Measurements from ENCODE around the gene ATF2.

Gene ATF2

DNA sequence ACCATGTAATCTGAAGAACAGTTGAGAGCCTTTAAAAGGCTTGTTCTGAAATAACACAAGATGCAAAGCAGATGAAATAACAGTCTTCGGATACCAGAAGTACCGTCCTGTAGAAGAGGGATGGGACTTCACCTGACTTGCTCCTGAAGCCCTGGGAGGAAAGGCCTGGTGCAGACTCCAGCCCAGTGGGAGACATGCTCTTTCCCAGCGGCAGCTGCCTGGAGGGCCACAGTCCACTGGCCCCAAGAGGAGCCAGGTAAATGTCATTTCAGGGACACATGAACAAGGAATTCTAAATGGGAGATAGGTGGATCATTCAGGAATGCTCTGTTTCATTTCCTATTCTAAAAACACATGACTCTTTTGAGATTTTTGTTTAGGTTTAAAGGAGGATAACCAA, 140.2 kb downstream of the ATF2 start:
- DNase-seq (ENCODE audit: extremely low read depth, low read depth): no peak
- TF ChIP-seq, protein P1, sequence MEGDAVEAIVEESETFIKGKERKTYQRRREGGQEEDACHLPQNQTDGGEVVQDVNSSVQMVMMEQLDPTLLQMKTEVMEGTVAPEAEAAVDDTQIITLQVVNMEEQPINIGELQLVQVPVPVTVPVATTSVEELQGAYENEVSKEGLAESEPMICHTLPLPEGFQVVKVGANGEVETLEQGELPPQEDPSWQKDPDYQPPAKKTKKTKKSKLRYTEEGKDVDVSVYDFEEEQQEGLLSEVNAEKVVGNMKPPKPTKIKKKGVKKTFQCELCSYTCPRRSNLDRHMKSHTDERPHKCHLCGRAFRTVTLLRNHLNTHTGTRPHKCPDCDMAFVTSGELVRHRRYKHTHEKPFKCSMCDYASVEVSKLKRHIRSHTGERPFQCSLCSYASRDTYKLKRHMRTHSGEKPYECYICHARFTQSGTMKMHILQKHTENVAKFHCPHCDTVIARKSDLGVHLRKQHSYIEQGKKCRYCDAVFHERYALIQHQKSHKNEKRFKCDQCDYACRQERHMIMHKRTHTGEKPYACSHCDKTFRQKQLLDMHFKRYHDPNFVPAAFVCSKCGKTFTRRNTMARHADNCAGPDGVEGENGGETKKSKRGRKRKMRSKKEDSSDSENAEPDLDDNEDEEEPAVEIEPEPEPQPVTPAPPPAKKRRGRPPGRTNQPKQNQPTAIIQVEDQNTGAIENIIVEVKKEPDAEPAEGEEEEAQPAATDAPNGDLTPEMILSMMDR (IDR thresholded peaks at IDR 0.05; ENCODE audit: low read depth, low read length): no peak

DNA sequence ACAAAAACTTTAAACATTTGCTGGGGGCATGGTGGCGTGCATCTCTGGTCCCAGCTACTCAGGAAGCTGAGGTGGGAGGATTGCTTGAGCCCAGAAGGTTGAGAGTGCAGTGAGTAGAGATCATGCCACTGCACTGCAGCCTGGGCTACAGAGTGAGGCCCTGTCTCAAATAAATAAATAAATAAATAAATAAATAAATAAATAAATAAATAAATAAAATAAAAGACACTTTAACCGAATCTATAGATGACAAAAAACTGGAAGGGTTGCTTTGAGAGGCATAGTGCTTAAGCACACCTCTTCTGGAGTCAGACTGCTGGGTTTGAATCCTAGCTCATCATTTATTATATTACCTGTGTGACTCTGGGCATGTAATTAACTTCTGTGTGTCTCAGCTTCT, 141.6 kb downstream of the ATF2 start:
- TF ChIP-seq, protein P1 (IDR thresholded peaks at IDR 0.05; ENCODE audit: low read depth, low read length): no peak
- no peak for DNase-seq (ENCODE audit: extremely low read depth, low read depth)

DNA sequence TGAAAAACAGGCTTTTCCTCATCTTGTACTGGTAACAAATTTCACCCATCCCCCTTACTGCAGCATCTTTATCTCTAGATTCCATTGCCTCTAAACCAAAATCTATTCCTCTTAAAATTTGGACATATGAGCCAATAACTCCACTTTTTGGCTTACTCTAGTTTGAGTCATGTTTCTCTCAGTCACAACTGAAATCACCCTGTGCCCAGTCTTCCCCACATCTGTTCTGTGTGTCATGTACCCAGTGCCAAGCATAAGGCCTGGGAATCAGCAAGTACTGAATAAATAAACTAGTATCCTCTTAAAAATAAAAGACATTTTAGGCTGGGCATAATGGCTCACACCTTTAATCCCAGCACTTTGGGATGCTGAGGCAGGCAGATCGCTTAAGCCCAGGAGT, 142.1 kb downstream of the ATF2 start:
- TF ChIP-seq, protein P1 (IDR thresholded peaks at IDR 0.05; ENCODE audit: low read depth, low read length): no peak
- no peak for DNase-seq (ENCODE audit: extremely low read depth, low read depth)

DNA sequence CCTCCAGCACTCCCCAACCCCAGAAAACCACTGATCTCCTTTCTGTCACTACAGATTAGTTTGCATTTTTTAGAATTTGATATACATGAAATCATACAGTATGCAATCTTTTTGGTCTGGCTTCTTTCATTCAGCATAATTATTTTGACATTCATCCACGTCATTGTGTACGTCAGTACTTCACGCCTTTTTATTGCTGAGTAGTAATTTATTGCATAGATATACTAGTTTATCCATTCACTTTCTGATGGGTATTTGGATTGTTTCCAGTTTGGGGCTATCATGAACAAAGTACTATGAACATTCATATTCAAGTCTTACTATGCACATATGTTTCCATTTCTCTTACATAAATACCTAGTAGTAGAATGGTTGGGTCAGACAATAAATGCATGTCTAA, 142.8 kb downstream of the ATF2 start:
- TF ChIP-seq, protein P1 (IDR thresholded peaks at IDR 0.05; ENCODE audit: low read depth, low read length): no peak
- DNase-seq (ENCODE audit: extremely low read depth, low read depth): no peak

DNA sequence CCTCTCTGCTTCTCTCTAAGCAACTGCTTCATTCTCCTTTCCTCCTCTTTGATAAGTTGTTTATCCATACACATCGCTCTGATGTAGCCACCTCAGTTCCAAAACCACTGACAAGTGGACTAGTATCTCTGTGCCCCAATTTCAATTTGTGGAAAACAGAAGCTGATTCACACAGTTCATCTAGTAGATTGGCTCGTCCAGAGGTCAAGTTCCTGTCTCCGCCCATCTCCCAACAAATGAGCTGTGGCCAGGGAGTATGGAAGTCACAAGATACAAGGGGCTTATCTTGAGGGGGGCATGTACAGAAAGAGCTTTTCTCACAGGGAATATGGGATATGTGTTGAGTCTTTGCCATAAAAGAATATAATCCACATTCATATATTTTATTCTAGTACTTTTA, 145.1 kb downstream of the ATF2 start:
- TF ChIP-seq, protein P1 (IDR thresholded peaks at IDR 0.05; ENCODE audit: low read depth, low read length): no peak
- DNase-seq (ENCODE audit: extremely low read depth, low read depth): no peak

All from AG09319 (cell line).